ENCODE data around the gene ATP6V1G3.
"Not testable (repeated sequence)": the region's sequence is repeated elsewhere in the genome, so short reads cannot be mapped to it uniquely, and the experiment has no call there.

The ATP6V1G3 gene

GRCh38 chr1:198530953-198531352 is 9.5 kb downstream of the ATP6V1G3 start:
- peak overlapping the region; percentile 38 for H2AFZ ChIP-seq
- no peak overlapping the region for H3K9ac ChIP-seq
- H3K36me3 ChIP-seq (ENCODE audit: control insufficient read depth, insufficient read depth, low read length), result no peaks in the 10 kb centered on the region
- no peaks in the 10 kb centered on the region for H3K79me2 ChIP-seq
- no peaks in the 10 kb centered on the region for H3K4me1 ChIP-seq
- TF ChIP-seq, protein P1, sequence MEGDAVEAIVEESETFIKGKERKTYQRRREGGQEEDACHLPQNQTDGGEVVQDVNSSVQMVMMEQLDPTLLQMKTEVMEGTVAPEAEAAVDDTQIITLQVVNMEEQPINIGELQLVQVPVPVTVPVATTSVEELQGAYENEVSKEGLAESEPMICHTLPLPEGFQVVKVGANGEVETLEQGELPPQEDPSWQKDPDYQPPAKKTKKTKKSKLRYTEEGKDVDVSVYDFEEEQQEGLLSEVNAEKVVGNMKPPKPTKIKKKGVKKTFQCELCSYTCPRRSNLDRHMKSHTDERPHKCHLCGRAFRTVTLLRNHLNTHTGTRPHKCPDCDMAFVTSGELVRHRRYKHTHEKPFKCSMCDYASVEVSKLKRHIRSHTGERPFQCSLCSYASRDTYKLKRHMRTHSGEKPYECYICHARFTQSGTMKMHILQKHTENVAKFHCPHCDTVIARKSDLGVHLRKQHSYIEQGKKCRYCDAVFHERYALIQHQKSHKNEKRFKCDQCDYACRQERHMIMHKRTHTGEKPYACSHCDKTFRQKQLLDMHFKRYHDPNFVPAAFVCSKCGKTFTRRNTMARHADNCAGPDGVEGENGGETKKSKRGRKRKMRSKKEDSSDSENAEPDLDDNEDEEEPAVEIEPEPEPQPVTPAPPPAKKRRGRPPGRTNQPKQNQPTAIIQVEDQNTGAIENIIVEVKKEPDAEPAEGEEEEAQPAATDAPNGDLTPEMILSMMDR (IDR thresholded peaks at IDR 0.05), result no peak
- peak overlapping the region; percentile 68 for H3K27ac ChIP-seq
- H3K9me3 ChIP-seq (ENCODE audit: control insufficient read depth, low read length), result no peaks in the 10 kb centered on the region
- no peaks in the 10 kb centered on the region for H3K27me3 ChIP-seq (ENCODE audit: control insufficient read depth, insufficient read depth, low read length)
- no peak overlapping the region for H3K4me3 ChIP-seq (ENCODE audit: low read depth, low read length)
- no peak overlapping the region for H3K4me2 ChIP-seq (ENCODE audit: low read length)

DNA sequence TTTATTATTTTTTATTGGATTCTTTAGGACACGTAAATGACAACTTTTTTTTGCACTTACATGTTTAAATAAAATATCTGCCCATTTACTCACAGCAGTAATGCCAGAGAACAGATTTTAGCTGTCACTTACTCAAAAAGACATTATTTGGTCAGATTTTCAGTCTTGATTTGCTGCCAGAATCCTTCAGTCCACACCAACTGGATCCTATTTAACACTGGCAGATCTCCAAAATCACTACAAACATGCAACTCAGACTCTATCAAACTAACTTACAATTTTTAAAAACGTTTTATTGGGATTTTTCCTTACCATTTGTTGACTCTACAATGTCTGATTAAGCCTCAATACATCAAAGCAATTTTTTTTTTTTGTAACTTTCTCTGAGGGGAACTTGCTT is 11.1 kb downstream of the ATP6V1G3 start:
- TF ChIP-seq, protein P1 (IDR thresholded peaks at IDR 0.05), result no peak

DNA sequence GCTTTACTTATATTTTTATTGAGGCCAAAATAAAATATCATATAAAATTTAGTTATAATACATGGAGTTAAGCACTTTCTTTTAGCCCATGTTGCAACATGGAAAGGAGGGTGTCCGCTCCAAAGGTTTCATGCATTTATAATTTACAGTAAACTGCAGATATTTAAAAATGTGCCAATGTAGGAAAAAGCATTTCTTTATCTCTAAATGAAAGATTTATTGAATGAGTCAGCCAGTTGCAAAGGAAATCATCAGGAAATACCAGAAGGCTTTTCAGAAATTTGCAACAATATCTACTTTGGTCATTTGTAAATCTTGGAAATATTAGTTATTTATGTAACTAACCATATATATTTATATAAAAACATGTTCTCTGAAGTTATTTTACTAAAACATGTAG is 12.1 kb downstream of the ATP6V1G3 start:
- no peaks in the 10 kb centered on the region for H3K9me3 ChIP-seq (ENCODE audit: control insufficient read depth, low read length)

More for the DNA sequence above, 11.1 kb downstream of the ATP6V1G3 start:
- H3K36me3 ChIP-seq (ENCODE audit: control insufficient read depth, insufficient read depth, low read length), result no peaks in the 10 kb centered on the region
- no peaks in the 10 kb centered on the region for H3K4me1 ChIP-seq
- H2AFZ ChIP-seq, result no peak overlapping the region
- H3K27me3 ChIP-seq (ENCODE audit: control insufficient read depth, insufficient read depth, low read length), result no peaks in the 10 kb centered on the region
- H3K27ac ChIP-seq, result peak overlapping the region; percentile 24
- H3K9ac ChIP-seq, result no peak overlapping the region
- no peaks in the 10 kb centered on the region for H3K79me2 ChIP-seq
- H3K4me2 ChIP-seq (ENCODE audit: low read length), result no peak overlapping the region
- no peaks in the 10 kb centered on the region for H3K9me3 ChIP-seq (ENCODE audit: control insufficient read depth, low read length)
- H3K4me3 ChIP-seq (ENCODE audit: low read depth, low read length), result no peak overlapping the region

GRCh38 chr1:198524556-198524955 is 15.9 kb downstream of the ATP6V1G3 start:
- H3K4me2 ChIP-seq (ENCODE audit: low read length), result no peak overlapping the region
- TF ChIP-seq, protein P1 (IDR thresholded peaks at IDR 0.05), result no peak
- no peaks in the 10 kb centered on the region for H3K9me3 ChIP-seq (ENCODE audit: control insufficient read depth, low read length)
- H3K4me3 ChIP-seq (ENCODE audit: low read depth, low read length), result no peak overlapping the region
- no peak overlapping the region for H3K9ac ChIP-seq
- H3K79me2 ChIP-seq, result no peaks in the 10 kb centered on the region
- no peak overlapping the region for H2AFZ ChIP-seq
- no peak overlapping the region for H3K27ac ChIP-seq
- no peaks in the 10 kb centered on the region for H3K27me3 ChIP-seq (ENCODE audit: control insufficient read depth, insufficient read depth, low read length)
- H3K36me3 ChIP-seq (ENCODE audit: control insufficient read depth, insufficient read depth, low read length), result no peaks in the 10 kb centered on the region
- no peaks in the 10 kb centered on the region for H3K4me1 ChIP-seq

More for the DNA sequence above, 12.1 kb downstream of the ATP6V1G3 start:
- H3K4me1 ChIP-seq, result no peaks in the 10 kb centered on the region
- H3K9ac ChIP-seq, result no peak overlapping the region
- no peak overlapping the region for H2AFZ ChIP-seq
- H3K4me3 ChIP-seq (ENCODE audit: low read depth, low read length), result no peak overlapping the region
- H3K4me2 ChIP-seq (ENCODE audit: low read length), result no peak overlapping the region
- no peak overlapping the region for H3K27ac ChIP-seq
- H3K36me3 ChIP-seq (ENCODE audit: control insufficient read depth, insufficient read depth, low read length), result no peaks in the 10 kb centered on the region
- TF ChIP-seq, protein P1 (IDR thresholded peaks at IDR 0.05), result no peak
- no peaks in the 10 kb centered on the region for H3K27me3 ChIP-seq (ENCODE audit: control insufficient read depth, insufficient read depth, low read length)
- H3K79me2 ChIP-seq, result no peaks in the 10 kb centered on the region

DNA sequence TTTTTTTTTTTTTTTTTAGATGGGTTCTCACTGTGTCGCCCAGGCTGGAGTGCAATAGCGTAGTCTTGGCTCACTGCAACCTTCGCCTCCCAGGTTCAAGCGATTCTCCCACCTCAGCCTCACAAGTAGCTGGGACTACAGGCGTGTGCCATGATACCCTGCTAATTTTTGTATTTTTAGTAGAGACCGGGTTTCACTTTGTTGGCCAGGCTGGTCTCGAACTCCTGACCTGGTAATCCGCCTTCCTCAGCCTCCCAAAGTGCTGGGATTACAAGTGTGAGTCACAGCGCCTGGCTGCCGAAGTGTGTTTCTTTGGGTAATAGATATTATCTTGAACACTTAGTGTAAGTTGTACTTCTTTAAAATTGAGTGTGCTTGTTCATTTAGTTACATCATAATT is 16.4 kb downstream of the ATP6V1G3 start:
- H3K79me2 ChIP-seq; H3K36me3 ChIP-seq (ENCODE audit: control insufficient read depth, insufficient read depth, low read length); H3K27me3 ChIP-seq (ENCODE audit: control insufficient read depth, insufficient read depth, low read length); H3K27ac ChIP-seq; H3K4me1 ChIP-seq; H3K4me2 ChIP-seq (ENCODE audit: low read length); H3K9ac ChIP-seq; H3K4me3 ChIP-seq (ENCODE audit: low read depth, low read length); H2AFZ ChIP-seq; H3K9me3 ChIP-seq (ENCODE audit: control insufficient read depth, low read length): not testable (repeated sequence)

Data from parathyroid adenoma (tissue), 2 donors.